Liver (tissue), 9 donors: Measurements from ENCODE around the gene ATP2C2. TPM values are rescaled to one million over a fixed set of nuclear protein-coding genes. Genes with fewer than 3 reads are reported as not detected.

Experiments used
- DNase-seq: peaks from one replicate; pipeline ENCODE4 v3.0.0-alpha.2; 2017; ENCODE audit warnings: low spot score
- H3K27ac ChIP-seq, 2 donors: one replicate each; pipeline ENCODE4 v1.7.0; 2013; ENCODE audit warnings: inconsistent platforms in 2 of 2, low read length in 2 of 2, control low read depth in 1 of 2, low read depth in 1 of 2, mild to moderate bottlenecking in 1 of 2
- H3K27me3 ChIP-seq, 4 donors: one replicate each; pipeline versions ENCODE4 v1.6.1 to v1.7.0; 2013; ENCODE audit warnings: low read length in 3 of 4, inconsistent platforms in 1 of 4, mild to moderate bottlenecking in 1 of 4, moderate library complexity in 1 of 4; ENCODE audit not compliant: control insufficient read depth in 4 of 4, insufficient read depth in 4 of 4
- H3K36me3 ChIP-seq, 4 donors: one replicate each; pipeline versions ENCODE4 v1.6.1 to v1.7.0; 2013; ENCODE audit warnings: low read length in 3 of 4, mild to moderate bottlenecking in 3 of 4, low read depth in 1 of 4, moderate library complexity in 1 of 4; ENCODE audit not compliant: control insufficient read depth in 4 of 4, insufficient read depth in 3 of 4
- H3K4me1 ChIP-seq, 4 donors: one replicate each; pipeline versions ENCODE4 v1.6.1 to v1.7.0; 2013; ENCODE audit warnings: low read length in 3 of 4, mild to moderate bottlenecking in 3 of 4, moderate library complexity in 1 of 4; ENCODE audit not compliant: control insufficient read depth in 4 of 4, insufficient read depth in 4 of 4
- H3K4me3 ChIP-seq, 3 donors: one replicate each; pipeline versions ENCODE4 v1.6.1 to v1.7.0; 2013; ENCODE audit warnings: low read length in 3 of 3, control low read depth in 1 of 3, low read depth in 1 of 3, mild to moderate bottlenecking in 1 of 3
- H3K9ac ChIP-seq, 2 donors: one replicate each; pipeline ENCODE4 v1.7.0; 2013; ENCODE audit warnings: low read length in 2 of 2, mild to moderate bottlenecking in 2 of 2, moderate library complexity in 2 of 2, control low read depth in 1 of 2, low read depth in 1 of 2
- H3K9me3 ChIP-seq, 4 donors: one replicate each; pipeline versions ENCODE4 v1.6.1 to v1.7.0; 2013; ENCODE audit warnings: low read length in 3 of 4; ENCODE audit not compliant: control insufficient read depth in 4 of 4
- ATF3 ChIP-seq: IDR thresholded peaks from 2 replicates; pipeline ENCODE4 v1.6.1; 2016; ENCODE audit warnings: antibody characterized with exemption
- EGR1 ChIP-seq, 2 donors: IDR thresholded peaks; 2 replicates each; pipeline ENCODE4 v1.6.1; 2016 to 2018; ENCODE audit warnings: antibody characterized with exemption in 2 of 2, low read depth in 2 of 2
- FOXA1 ChIP-seq: IDR thresholded peaks from 2 replicates; pipeline ENCODE4 v1.6.1; 2016; ENCODE audit warnings: antibody characterized with exemption
- FOXA2 ChIP-seq: IDR thresholded peaks from 2 replicates; pipeline ENCODE4 v1.6.1; 2016; ENCODE audit warnings: antibody characterized with exemption
- GABPA ChIP-seq, 2 donors: IDR thresholded peaks in 1 of 2; conservative IDR thresholded peaks in 1 of 2; 2 replicates each; pipeline ENCODE4 v1.6.1; 2016; ENCODE audit warnings: antibody characterized with exemption in 2 of 2, mild to moderate bottlenecking in 1 of 2, moderate library complexity in 1 of 2
- HNF4A ChIP-seq, 2 donors: conservative IDR thresholded peaks; 2 replicates each; pipeline ENCODE4 v1.6.1; 2016; ENCODE audit warnings: antibody characterized with exemption in 2 of 2, mild to moderate bottlenecking in 2 of 2
- HNF4G ChIP-seq: IDR thresholded peaks from 2 replicates; pipeline ENCODE4 v1.6.1; 2016; ENCODE audit warnings: antibody characterized with exemption
- JUND ChIP-seq, 2 donors: IDR thresholded peaks; 2 replicates each; pipeline ENCODE4 v1.6.1; 2016; ENCODE audit warnings: antibody characterized with exemption in 2 of 2
- NR2F2 ChIP-seq: IDR thresholded peaks from 2 replicates; pipeline ENCODE4 v1.6.1; 2016; ENCODE audit warnings: antibody characterized with exemption
- RAD21 ChIP-seq, 2 donors: IDR thresholded peaks; 2 replicates each; pipeline ENCODE4 v1.6.1; 2016; ENCODE audit warnings: antibody characterized with exemption in 2 of 2, mild to moderate bottlenecking in 2 of 2
- REST ChIP-seq: IDR thresholded peaks from 2 replicates; pipeline ENCODE4 v1.6.1; 2016; ENCODE audit warnings: antibody characterized with exemption, mild to moderate bottlenecking
- RXRA ChIP-seq, 2 donors: IDR thresholded peaks; 2 replicates each; pipeline ENCODE4 v1.6.1; 2017 to 2018; ENCODE audit warnings: antibody characterized with exemption in 2 of 2, mild to moderate bottlenecking in 1 of 2
- SP1 ChIP-seq: IDR thresholded peaks from 2 replicates; pipeline ENCODE4 v1.6.1; 2018; ENCODE audit warnings: antibody characterized with exemption, mild to moderate bottlenecking
- TAF1 ChIP-seq: conservative IDR thresholded peaks from 2 replicates; pipeline ENCODE4 v1.6.1; 2016; ENCODE audit warnings: antibody characterized with exemption, mild to moderate bottlenecking
- YY1 ChIP-seq: IDR thresholded peaks from 2 replicates; pipeline ENCODE4 v1.6.1; 2016; ENCODE audit warnings: antibody characterized with exemption, mild to moderate bottlenecking
- WGBS: extraction: QIAGEN DNeasy Blood & Tissue Kit; methylation state at CpG from one replicate; pipeline ENCODE4 v1.1.7; 2013; 5-methylcytosine and 5-hydroxymethylcytosine counted together
- polyA plus RNA-seq, 2 donors: library from polyadenylated mRNA; stranded (reverse) in 1 of 2; unstranded in 1 of 2; fragments of 200-250 nt in 1 of 2; fragments of >200 nt in 1 of 2; fragmentation: Nextera tagmentation in 1 of 2; extraction: Ambion mirVana in 1 of 2; gene quantifications; one replicate each; pipeline versions ENCODE4 v1.2.1 to v1.2.3, GENCODE V29; 2013 to 2015
- total RNA-seq, 2 donors: library from RNA; depleted of rRNA; stranded (reverse); fragments of >200 nt; gene quantifications; one replicate each; pipeline ENCODE4 v1.2.3, GENCODE V29; 2014
- TF ChIP-seq, protein P1 (sequence below): IDR thresholded peaks from 2 replicates; pipeline ENCODE4 v1.6.1; 2016; ENCODE audit warnings: antibody characterized with exemption
- TF ChIP-seq, protein P2 (sequence below): IDR thresholded peaks from 2 replicates; pipeline ENCODE4 v1.6.1; 2016; ENCODE audit warnings: antibody characterized with exemption
- donor health status: healthy.
- donor health status: healthy.
- donor health status: healthy.
- donor health status: healthy.
- donor health status: healthy.

Gene ATP2C2
- total and polyA plus RNA-seq, 4 donors: 0.05 to 0.33 (median 0.22) TPM

- peaks cover 0 to 8% (median 5%) of the 10 kb centered on the region in 4 donors for H3K4me1 ChIP-seq
- H3K36me3 ChIP-seq: peaks cover 3 to 12% (median 4%) of the 10 kb centered on the region in 4 donors
- no peak overlapping the region for H3K4me3 ChIP-seq
- no peaks in the 10 kb centered on the region for H3K9me3 ChIP-seq
- 93% methylated on average over 15 of the region's 15 CpGs for WGBS
- DNase-seq: no peak
- TF ChIP-seq HNF4G (no peak), RAD21 (IDR thresholded peaks at IDR 0.05) (no peak), NR2F2 (no peak), GABPA (IDR thresholded peaks at IDR 0.05 in 1 of 2, conservative IDR thresholded peaks at IDR 0.05 in 1 of 2) (no peak), TAF1 (no peak), EGR1 (IDR thresholded peaks at IDR 0.05; ENCODE audit: low read depth in 2 of 2) (no peak), YY1 (no peak), HNF4A (conservative IDR thresholded peaks at IDR 0.05) (no peak), RXRA (IDR thresholded peaks at IDR 0.05) (no peak), REST (no peak), FOXA1 (no peak), ATF3 (no peak), FOXA2 (no peak), SP1 (no peak), JUND (IDR thresholded peaks at IDR 0.05) (no peak)
- TF ChIP-seq, protein P1, sequence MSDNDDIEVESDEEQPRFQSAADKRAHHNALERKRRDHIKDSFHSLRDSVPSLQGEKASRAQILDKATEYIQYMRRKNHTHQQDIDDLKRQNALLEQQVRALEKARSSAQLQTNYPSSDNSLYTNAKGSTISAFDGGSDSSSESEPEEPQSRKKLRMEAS: no peak
- no peaks in the 10 kb centered on the region for H3K27me3 ChIP-seq
- no peak overlapping the region for H3K9ac ChIP-seq
- no peak overlapping the region for H3K27ac ChIP-seq
Measured at GRCh38 chr16:84499638-84500037, 131.3 kb downstream of the ATP2C2 start.

DNA sequence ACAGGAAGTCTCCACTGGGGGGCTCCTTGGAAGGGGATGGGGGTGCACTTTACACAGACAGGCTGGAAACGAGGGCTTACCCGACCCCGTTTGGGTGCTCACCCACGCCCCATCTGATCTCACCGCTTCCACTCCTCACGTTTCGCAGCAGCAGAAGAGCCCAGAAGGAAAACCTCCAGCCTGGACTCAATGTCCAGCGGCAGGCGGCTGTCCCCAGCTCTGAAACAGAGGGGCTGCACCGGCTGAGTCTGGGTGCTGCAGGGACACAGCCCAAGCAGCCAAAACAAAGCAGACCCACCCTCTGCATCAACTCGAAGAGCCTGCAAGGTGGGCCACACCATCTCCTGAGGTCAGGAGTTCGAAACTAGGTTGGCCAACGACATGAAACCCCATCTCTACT, 132.2 kb downstream of the ATP2C2 start:
- Histone ChIP-seq H3K4me3 (no peak overlapping the region), H3K9ac (no peak overlapping the region), H3K9me3 (no peaks in the 10 kb centered on the region), H3K4me1 (peaks cover 2 to 14% (median 10%) of the 10 kb centered on the region in 4 donors), H3K27ac (no peak overlapping the region), H3K27me3 (no peaks in the 10 kb centered on the region), H3K36me3 (peaks cover 3 to 8% (median 4%) of the 10 kb centered on the region in 4 donors)
- WGBS: 95% methylated on average over 13 of the region's 13 CpGs
- no peak for DNase-seq
- TF ChIP-seq TAF1: no peak
- TF ChIP-seq YY1: no peak
- TF ChIP-seq, protein P2, sequence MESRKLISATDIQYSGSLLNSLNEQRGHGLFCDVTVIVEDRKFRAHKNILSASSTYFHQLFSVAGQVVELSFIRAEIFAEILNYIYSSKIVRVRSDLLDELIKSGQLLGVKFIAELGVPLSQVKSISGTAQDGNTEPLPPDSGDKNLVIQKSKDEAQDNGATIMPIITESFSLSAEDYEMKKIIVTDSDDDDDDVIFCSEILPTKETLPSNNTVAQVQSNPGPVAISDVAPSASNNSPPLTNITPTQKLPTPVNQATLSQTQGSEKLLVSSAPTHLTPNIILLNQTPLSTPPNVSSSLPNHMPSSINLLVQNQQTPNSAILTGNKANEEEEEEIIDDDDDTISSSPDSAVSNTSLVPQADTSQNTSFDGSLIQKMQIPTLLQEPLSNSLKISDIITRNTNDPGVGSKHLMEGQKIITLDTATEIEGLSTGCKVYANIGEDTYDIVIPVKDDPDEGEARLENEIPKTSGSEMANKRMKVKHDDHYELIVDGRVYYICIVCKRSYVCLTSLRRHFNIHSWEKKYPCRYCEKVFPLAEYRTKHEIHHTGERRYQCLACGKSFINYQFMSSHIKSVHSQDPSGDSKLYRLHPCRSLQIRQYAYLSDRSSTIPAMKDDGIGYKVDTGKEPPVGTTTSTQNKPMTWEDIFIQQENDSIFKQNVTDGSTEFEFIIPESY: no peak
- no peak for TF ChIP-seq HNF4A (conservative IDR thresholded peaks at IDR 0.05)
- TF ChIP-seq FOXA2: no peak
- no peak for TF ChIP-seq FOXA1
